ENCODE results near the gene GSN.

DNA sequence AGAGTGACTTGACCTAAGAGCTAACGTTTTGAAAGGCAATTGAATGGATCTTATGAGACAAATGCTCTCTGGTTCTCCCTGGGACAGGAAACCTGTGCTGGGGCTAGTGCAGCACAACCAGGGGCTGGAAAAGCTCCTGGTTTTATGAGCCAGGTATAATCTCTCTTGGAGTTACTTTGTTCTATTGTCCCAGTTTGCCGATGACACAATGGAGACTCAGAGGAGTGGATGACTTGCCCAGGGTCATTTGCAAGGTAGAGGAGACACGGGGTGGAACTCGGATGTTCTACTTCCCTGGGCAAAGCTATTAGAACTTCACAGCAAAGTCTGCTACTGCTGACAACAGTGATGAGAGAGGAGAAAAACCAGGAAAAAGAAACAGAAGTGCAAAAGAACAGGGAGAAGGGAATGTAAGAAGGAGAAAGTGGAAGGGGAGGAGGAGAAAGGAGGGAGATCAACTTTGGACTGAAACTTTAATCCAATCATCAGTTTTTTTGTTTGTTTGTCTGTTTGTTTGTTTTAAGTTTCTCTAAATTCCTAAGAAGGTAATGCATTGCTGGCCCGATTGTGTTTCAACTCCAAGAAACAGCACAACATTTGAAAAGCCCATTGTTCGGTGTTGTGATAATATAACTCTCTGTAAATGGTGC is 7.4 kb upstream of the GSN start:
- TF ChIP-seq, protein P1, sequence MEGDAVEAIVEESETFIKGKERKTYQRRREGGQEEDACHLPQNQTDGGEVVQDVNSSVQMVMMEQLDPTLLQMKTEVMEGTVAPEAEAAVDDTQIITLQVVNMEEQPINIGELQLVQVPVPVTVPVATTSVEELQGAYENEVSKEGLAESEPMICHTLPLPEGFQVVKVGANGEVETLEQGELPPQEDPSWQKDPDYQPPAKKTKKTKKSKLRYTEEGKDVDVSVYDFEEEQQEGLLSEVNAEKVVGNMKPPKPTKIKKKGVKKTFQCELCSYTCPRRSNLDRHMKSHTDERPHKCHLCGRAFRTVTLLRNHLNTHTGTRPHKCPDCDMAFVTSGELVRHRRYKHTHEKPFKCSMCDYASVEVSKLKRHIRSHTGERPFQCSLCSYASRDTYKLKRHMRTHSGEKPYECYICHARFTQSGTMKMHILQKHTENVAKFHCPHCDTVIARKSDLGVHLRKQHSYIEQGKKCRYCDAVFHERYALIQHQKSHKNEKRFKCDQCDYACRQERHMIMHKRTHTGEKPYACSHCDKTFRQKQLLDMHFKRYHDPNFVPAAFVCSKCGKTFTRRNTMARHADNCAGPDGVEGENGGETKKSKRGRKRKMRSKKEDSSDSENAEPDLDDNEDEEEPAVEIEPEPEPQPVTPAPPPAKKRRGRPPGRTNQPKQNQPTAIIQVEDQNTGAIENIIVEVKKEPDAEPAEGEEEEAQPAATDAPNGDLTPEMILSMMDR (conservative IDR thresholded peaks at IDR 0.05): no peak
- no peak for TF ChIP-seq ZFX (IDR thresholded peaks at IDR 0.05)

Measured in C4-2B (cell line).